ENCODE data around the gene KIR2DL3.
"Not testable (repeated sequence)": the region's sequence is repeated elsewhere in the genome, so short reads cannot be mapped to it uniquely, and the experiment has no call there.

The KIR2DL3 gene

GRCh38 chr19:54738306-54738705, at the start of gene KIR2DL3:
Gene KIR2DL3 (plus strand): TSS chr19:54738513. CDS start chr19:54738546, 33 bp downstream.
- not testable (repeated sequence) for DNase-seq (ENCODE audit: low read depth in 2 of 2)

DNA sequence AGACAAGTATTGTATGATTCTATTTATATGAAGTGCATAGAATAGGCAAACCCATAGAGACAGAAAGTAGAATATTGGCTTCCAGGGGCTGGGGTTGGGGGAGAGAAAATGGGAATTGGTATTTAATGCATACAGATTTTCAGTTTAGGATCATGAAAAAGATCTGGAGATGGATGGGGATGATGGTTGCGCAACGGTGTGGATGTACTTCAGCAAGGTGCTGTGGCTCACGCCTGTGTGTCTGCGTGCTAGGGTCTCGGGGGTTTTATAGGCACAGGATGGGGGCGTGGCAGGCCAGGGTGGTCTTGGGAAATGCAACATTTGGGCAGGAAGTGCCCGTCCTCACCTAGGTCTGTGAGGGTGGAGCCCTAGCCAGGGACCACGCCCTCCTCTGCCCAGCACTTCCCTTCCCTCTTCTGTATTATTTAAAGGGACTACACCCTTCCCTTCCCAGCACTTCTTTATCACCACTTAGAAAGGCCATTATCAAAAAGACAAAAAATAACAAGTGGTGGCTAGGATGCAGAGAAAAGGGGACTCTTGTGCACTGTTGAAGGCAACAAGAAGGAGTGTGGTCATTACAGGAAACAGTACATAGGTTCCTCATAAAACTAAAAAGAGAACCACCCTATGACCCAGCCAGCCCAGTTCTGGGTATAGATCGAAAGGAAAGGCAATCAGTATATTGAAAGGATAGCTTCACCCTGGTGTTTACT, 46.6 kb upstream of the KIR2DL3 start:
- no peak for DNase-seq (ENCODE audit: low read depth in 2 of 2)

DNA sequence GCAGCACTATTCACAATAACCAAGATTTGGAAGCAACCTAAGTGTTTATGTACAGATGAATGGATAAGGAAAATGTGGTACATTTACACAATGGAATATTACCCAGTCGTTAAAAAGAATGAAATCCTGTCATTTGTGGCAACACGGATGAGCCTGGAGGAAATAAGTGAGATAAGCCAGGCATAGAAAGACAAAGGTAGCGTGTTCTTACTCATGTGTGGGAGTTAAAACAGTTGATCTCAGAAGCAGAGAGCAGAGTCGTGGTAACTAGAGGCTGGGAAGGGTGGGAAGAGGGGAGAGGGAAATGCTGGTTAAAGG, 46.1 kb upstream of the KIR2DL3 start:
- DNase-seq (ENCODE audit: low read depth in 2 of 2) = no peak

- no peak for DNase-seq (ENCODE audit: low read depth in 2 of 2)
Measured at GRCh38 chr19:54694648-54695047, 43.7 kb upstream of the KIR2DL3 start.

GRCh38 chr19:54696117-54696548, 42.2 kb upstream of the KIR2DL3 start:
- no peak for DNase-seq (ENCODE audit: low read depth in 2 of 2)

DNA sequence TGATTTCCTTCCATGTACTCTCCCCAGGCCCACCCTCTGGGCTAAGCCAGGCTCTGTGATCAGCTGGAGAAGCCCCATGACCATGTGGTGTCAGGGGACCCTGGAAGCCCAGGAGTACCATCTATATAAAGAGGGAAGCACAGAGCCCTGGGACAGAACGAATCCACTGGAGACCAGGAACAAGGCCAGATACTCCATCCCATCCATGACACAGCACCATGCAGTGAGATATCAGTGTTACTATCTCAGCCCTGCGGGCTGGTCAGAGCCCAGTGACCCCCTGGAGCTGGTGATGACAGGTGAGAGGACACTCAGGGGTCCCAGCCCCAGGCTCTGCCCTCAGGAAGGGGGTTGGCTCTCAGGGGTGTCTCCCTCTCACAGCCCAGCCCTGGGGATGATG, 41.5 kb upstream of the KIR2DL3 start:
- no peak for DNase-seq (ENCODE audit: low read depth in 2 of 2)

- not testable (repeated sequence) for DNase-seq (ENCODE audit: low read depth in 2 of 2)
Measured at GRCh38 chr19:54697716-54698115, 40.6 kb upstream of the KIR2DL3 start.

- no peak for DNase-seq (ENCODE audit: low read depth in 2 of 2)
Measured at GRCh38 chr19:54704928-54705327, 33.4 kb upstream of the KIR2DL3 start.

GRCh38 chr19:54707962-54708361, 30.4 kb upstream of the KIR2DL3 start:
- DNase-seq (ENCODE audit: low read depth in 2 of 2) = no peak

DNA sequence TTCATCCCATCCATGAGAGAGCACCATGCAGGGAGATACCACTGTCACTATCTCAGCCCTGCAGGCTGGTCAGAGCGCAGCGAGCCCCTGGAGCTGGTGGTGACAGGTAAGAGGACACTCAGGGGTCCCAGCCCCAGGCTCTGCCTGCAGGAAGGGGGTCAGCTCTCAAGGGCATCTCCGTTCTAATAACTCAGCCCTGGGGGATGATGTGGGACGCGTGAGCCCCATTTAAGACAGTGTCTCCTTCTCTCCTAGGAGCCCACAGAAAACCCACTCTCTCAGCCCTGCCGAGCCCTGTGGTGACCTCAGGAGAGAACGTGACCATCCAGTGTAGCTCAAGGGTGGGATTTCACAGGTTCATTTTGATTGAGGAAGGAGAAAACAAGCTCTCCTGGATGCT, 29.5 kb upstream of the KIR2DL3 start:
- no peak for DNase-seq (ENCODE audit: low read depth in 2 of 2)

DNA sequence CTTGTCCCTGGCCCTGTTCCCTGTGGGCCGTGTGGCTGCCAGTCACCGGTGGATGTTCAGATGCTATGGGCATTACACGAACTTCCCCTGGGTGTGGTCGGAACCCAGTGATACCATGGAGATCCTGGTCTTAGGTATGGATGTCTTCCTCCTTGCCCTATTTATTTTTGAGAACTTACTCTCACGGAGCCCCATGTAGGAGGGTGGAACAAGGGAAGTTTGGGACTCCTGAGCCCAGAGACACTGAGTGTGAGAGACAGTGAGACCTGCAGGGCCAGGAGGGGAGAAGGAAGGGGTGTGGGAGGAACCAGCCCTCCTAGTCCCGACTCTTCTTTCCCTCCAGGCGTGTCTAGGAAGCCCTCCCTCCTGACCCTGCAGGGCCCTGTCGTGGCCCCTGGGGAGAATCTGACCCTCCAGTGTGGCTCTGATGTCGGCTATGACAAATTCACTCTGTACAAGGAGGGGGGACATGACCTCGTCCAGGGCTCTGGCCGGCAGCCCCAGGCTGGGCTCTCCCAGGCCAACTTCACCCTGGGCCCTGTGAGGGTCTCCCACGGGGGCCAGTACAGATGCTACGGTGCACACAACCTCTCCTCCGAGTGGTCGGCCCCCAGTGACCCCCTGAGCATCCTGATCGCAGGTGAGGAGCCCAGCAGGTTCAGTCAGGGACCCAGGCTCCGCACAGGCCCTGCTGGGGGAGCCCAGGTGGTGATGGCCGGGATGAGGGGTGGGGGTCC, 28.9 kb upstream of the KIR2DL3 start:
- no peak for DNase-seq (ENCODE audit: low read depth in 2 of 2)

GRCh38 chr19:54709956-54710355, 28.4 kb upstream of the KIR2DL3 start:
- DNase-seq (ENCODE audit: low read depth in 2 of 2) = not testable (repeated sequence)

DNA sequence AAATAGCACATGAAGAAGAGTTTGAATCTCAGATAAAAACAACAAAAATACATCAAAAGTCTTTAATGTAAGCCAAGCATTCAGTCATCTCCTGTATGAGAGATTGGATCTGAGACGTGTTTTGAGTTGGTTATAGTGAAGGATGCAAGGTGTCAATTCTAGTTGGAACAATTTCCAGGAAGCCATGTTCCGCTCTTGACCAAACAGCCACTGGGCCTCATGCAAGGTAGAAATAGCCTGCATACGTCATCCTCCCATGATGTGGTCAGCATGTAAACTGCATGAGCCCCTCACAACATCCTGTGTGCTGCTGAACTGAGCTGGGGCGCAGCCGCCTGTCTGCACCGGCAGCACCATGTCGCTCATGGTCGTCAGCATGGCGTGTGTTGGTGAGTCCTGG, 14.2 kb upstream of the KIR2DL3 start, which contains the start of gene KIR3DL3:
Gene KIR3DL3 (plus strand): TSS at position 301 of the 400 bp plus-strand sequence. CDS start 55 bp downstream, at position 356.
- no peak for DNase-seq (ENCODE audit: low read depth in 2 of 2)

DNA sequence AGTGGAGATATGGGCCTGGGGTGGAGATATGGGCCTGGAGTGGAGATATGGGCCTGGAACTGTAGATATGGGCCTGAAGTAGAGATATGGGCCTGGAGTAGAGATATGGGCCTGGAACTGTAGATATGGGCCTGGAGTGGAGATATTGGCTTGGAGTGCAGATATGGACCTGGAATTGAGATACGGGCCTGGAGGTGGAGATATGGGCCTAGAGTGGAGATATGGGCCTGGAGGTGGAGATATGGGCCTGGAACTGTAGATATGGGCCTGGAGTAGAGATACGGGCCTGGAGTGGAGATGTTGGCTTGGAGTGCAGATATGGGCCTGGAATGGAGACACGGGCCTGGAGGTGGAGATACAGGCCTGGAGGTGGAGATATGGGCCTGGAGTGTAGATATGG, 13.7 kb upstream of the KIR2DL3 start:
- no peak for DNase-seq (ENCODE audit: low read depth in 2 of 2)

DNA sequence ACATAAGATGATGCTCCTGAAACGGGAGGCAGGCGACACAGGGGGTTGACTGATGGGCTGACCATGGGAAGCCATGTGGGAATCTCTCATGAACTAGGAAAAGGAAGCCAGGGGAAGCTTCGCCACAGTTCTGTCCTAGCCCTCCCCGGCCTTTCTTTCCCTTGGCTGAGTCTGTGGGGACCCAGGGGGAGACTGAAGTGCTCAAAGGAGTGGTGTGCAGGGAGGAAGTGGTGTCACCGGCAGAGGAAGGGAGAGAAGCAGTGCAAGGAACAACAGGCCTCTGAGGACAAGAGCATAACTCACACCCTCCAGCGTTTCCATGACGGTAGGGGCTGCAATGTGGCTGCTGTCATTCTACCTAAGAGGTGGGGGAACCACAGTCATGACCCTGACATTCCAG, 13.0 kb upstream of the KIR2DL3 start:
- no peak for DNase-seq (ENCODE audit: low read depth in 2 of 2)

- no peak for DNase-seq (ENCODE audit: low read depth in 2 of 2)
Measured at GRCh38 chr19:54727562-54727961, 10.8 kb upstream of the KIR2DL3 start.

GRCh38 chr19:54728167-54728566, 10.1 kb upstream of the KIR2DL3 start:
- DNase-seq (ENCODE audit: low read depth in 2 of 2) = no peak

GRCh38 chr19:54729416-54730188, 8.7 kb upstream of the KIR2DL3 start:
- DNase-seq (ENCODE audit: low read depth in 2 of 2) = no peak

- no peak for DNase-seq (ENCODE audit: low read depth in 2 of 2)
Measured at GRCh38 chr19:54731191-54731590, 7.1 kb upstream of the KIR2DL3 start.

- no peak for DNase-seq (ENCODE audit: low read depth in 2 of 2)
Measured at GRCh38 chr19:54738715-54739114, 402 bp downstream of the KIR2DL3 start.

DNA sequence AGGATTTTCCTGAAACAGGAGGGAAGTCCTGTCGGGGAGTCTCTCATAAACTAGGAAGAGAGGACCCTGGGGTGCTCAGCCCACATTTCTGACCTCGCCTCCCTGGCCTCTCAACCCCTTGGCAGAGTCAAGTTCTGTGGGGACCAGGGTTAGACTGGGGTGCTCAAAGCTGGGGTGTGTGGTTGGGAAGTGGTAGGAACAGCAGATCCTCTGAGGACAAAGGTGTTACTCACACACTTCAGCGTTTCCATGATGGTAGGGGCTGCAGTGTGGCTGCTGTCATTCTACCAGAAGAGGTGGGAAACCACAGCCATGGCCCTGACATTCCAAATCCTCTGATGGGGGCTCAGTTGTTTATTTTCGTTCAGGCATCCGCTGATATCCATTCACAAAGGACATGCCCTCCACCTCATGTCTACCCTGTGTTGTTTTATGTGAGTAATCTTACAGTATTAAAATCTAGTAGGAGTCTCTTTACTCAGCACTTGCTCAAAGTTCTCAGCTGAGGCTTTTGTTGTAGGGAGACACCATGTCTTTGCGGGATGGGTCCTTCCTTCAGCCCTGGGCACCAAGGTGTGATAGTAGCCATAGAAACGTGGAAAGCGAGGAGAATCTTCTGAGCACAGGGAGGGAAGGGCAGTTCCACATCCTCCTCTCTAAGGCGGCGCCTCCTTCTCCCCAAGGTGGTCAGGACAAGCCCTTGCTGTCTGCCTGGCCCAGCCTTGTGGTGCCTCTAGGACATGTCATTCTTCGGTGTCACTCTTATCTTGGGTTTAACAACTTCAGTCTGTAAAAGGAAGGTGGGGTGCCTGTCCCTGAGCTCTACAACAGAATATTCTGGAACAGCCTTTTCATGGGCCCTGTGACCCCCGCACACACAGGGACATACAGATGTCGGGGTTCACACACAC, 1.5 kb downstream of the KIR2DL3 start:
- no peak for DNase-seq (ENCODE audit: low read depth in 2 of 2)
